Inflammatory macrophage treated with lipopolysaccharide for 4 hours (primary cell): ENCODE results near the gene HOXA10.

Experiments
- DNase-seq: peaks from one replicate; pipeline ENCODE4 v3.0.0-alpha.2; 2020

The HOXA10 gene

DNA sequence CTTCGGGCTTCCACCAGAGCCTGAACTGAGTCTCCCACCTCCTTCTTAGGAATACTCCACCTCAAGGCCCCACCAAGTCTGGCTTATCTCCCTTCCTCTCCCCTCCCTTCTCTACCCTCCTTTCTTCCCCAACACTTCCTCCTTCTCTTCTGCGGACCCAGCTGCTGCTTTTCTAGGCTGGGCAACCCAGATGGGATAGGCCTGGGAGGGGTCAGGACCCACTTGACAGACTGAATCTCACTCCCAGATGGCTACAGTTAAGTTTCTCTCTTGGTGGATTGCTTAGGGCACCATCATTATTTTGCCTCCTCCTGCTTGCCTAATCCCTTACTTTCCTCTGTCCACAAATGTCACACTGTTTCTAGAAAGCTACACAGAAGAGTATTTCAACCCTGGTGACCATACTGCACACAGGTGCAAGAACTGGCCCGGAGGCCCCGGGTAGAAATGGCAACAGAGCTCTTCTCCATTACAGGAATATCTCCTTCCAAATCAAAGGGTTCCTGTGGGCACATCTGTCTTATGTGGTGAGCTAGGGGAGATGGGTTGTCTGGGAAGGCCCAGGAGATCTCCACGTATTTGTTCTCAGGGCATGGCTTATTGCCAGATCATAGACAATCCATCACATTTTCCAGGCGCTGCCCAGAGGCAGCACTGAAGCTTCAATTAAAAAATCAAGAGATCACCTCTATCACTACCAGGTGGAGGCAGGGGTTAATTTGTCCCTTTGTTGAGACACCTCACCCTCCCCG lies 16.1 kb upstream of the HOXA10 start:
- DNase-seq, result no peak

DNA sequence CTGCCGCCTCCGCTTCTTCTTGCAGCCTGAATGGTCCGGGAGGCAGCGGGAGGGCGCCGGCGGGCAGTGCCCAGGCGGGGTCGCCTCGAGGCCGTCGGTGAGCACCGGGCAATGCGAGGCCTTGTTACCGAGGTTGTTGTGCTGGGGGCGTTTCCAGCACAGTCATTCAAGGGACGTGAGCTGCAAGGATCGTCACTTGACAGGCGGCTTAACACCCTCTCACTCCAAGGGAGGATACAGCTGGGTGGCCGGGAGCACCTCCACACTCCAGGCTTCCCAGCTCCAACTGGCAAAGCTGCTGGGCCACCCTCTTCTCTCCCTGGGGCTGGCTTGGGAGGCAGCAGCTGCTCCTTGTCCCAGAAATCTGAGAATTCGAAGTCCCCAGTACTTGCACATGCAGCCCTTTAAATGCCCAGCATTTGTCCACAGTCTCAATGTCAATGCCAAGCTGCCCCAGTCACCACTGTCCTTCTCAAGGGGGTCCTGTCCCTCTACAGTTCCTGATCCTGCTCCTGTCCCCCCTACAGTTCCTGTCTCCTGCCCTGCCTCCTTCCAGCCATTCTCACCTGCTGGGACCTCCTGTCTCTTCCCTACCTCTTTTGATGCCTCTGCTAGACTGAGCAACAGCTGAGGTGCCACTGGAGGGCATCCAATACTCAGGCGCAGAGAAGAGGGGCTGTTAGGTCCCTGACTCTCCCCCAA lies 15.3 kb upstream of the HOXA10 start:
- no peak for DNase-seq

DNA sequence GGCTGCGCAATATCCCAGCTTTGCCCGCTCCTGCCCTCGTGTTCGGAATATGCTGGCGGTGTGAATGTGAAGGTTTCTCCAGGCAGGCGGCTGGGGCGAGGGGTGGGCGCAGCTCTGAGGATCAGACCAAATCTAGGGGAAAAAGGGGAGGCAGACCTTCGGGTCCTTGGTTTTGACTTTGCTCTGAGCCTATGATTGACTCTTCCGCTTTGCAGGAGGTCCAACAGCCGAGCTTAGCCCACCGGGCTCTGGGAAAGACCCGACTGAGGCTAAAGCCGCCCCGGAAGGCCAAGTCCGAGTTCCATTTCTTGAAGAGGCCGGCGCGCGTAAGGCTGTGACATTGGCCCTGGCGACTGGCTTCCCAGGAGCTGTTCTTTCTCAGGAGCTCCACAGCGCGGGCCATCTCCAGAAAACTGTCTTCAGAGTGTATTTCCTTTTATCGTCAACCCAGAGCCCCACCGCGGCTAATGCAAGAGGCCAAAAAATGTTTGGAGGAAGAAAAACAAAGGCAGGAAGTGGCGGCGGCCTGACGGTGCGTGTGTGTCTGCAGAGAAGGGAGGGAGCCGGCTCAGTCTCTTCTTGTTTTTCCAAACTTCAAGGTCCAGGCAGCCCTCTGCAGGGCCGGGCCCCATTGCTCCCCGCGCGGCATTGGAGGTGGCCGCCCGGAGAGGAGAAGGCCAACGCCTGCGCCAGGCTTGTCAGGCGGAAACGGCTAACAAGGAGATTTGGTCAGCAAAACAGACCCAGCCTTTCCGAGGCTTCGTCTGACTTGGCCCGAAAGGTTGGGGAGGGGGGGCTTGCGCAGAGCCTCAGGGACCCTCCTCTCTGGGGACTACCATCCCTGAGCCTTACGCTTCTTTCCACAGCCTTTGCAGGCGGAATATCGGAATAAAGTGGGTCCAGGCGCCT lies 14.5 kb upstream of the HOXA10 start:
- DNase-seq, result no peak

DNA sequence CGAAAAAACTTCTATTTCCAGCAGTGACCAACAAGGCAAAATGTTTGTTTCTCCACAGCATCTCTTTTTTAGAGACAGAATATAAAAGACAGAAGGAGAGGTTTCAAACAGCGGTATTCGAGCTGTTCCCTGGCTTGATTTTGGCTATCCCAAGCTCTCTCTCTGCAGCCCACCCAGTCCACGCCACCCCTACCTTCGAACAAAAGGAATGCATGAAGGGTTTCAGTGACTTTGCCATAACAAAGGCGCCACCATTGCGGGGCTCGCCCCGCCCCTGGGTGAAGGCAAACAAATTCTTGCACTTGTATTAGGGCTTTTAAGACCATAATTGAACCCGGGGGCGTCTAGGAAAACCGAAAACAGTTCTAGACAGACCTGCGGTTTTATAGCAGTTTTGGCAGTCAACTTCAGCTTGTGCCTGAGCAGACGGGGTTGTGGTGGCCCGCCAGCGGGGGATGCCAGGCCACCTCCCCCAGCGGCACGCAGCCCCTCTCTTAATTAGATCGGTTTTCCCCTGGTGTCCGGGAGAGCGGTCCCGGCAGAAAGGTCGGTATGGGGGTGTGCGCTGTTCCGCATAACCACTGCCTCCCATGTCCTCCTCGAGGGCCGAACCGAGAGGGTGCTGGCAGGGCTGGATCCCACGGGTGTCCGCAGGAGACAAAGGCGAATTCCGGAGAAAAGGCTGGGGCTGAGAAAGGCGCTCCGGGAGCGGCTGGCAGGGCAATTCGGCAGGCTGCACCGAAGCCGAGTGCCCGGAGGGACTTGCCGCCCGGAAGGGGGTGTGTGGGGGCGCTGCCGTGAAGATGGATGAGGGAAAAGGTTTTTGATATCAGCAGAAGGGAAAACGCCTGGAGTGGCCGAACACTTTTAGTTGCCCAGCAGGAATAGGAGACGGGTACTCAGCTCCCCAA lies 13.6 kb upstream of the HOXA10 start:
- DNase-seq, result no peak

DNA sequence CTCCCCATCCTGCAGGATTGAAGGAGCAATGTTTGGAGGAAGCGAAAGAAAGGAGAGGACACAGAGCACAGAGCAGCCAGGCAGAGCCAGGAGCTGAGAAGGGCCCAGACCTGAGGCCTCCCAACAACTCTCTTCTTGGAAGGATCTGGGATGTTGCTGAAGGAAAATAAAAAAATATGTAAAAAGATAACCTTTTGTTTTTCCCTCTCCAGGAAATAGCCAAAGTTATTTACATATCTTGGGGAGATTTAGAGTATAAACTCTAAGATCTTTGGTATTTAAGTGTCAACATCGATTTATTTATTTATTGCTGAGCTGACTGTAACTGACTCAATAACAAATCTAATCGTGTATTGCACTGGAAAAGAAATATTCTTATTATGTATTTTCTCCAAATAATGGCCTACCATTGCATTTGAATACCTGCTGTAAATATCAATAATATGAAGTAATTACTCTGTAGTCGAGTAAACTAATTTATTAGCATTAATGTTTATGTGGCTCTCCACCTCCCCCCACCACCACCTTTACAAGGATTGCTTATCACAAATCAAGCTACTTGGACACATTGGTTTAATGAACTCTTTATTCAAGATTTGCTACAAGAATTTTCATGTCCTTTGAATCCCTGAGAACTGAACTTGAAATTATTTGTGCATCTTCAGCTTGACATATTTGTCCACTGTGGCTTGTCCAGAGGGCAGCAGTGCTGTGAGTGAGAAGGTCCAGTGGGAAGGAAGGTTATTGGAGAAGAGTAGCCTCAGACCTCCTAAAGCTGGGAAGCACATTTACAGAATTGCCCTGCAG lies 12.8 kb upstream of the HOXA10 start:
- DNase-seq, result no peak

DNA sequence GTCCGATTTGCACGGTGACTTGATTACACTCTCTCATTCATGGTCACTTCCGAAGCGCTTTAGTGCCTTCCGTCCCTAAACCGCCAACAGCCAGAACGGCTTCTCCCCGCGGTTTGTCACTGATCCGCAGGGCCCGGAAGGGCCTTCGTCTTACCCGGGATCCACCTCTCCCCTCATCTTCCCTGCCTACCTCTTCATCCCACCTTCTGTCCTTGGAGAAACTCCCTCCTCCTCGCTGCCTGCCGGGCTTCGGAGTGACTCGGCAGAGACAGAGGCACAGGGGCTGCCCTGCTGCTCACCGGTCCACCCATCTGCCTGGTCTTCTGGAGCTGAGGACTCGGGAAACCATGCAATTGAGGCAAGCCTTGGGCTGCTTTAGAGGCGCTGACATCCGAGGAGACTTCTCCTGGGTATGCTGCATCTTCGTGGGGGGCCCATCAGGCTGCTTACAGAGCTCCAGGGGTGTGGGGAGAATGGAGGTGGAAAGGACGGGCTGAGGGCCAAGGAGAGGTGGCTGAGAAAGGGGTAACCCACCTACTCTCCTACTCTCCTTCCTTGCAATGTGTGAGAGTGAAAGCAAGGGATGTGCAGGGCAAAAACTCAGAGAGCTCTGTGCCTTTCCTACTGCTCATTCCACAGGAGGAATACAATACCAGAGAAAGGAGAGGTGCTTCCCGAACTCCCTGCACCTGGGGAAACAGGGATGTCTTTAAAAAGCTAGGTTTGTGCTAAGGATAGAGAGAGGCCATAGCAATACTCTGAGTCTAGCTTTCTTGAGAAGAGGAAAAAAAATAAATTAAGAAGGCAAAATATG lies 11.9 kb upstream of the HOXA10 start:
- no peak for DNase-seq

DNA sequence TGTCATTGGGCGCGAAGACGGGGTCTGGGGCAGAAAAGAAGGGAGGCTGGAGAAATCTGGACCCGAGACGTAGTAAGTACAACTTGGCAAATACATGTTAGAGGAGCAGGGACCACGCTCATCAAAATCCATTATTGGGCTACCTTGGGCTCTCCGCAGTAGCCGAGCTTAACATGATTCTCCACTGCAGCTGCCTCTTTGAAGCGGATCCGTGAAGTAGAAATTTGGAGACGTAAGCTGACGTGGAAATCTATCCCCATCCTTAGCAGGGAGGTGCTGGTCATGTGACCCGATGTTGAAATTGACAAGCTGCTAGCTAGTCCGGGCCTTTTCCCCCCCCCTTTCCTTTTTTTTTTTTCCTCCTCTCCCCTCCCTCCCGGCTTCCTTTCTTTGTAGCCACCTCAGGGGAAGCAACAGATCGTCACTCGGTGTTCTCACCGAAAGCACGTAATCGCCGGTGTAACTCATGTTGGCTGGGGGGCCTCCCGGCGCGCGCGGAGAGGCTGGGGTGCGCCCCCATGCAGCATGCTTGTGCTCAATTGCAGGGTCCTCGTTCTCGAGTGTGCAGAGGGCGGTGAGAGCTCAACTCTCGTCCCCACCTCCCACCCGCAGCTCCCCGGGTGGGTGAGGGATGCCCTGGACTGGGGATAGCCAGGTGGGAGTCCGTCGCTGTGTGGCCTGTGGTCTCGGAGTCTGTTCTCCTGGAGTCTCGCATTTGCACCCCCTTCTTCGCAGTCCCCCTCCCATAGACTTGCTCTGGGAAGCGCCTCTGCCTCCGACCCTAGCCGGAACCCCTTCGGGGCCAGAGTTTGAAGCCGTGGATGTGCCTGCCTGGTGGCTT lies 11.1 kb upstream of the HOXA10 start, which contains the start of gene HOXA11:
TSS of gene HOXA11 (minus strand) at position 220 of the 841 bp plus-strand sequence. CDS start at position 132, 88 bp downstream.
- peak; percentile 46 for DNase-seq

DNA sequence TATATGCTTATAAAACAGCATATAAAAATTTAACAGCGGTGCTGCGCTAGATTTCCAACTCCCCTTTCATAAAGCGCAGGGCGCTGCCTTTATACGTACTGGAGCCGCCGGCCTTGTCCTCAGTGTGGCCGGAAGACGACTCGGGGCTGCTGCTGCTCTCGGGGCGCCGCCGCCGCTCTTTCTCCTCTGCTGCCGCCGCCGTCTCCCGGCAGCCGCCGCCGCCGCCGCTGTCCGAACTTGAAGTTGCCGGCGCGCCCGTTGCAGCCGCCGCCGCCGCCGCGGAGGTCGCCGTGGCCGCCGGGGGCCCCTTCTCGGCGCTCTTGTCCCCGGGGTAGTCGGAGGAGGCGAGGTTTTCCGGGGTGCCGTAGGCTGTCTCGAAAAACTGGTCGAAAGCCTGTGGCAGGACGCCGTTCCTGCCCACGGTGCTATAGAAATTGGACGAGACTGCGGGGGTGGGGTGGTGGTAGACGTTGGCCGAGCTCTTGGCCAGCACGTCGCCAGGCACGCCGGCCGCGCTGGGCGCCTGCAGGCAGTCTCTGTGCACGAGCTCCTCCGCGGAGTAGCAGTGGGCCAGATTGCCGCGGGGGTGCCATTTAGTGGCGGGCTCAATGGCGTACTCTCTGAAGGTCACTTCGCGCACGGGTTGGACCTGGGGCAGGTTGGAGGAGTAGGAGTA lies 10.4 kb upstream of the HOXA10 start:
- no peak for DNase-seq

DNA sequence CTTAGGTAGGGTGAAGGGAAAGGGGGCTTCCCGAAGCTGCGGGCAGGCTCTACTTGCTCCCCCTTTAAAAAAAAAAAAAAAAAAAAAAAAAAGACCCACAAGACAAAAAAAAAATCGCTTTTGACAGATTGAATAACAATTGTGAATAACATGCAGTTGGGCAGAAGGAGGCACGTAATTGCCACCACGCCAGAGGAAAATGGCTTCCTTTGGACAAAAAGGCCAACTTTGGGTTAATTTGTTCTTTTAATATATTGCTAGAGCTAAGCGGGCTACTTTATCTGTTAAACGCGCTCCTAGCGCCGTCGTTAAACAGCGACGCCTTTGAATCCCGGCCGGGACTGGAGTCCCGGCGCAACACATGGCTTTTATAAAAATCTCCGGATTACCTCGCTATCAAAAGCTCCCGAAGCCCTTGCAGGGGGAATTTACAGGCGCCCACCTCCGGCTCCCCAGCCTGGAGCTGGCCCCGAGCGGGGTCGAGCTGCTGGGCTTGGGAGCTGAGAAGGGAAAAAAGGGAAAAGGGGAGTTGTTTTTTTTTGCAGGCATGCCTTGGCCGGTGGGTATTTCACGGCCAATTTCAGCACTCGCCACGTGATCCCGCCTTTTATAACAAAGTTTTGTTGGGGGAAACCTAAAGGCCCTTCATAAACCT lies 9.7 kb upstream of the HOXA10 start:
- no peak for DNase-seq

DNA sequence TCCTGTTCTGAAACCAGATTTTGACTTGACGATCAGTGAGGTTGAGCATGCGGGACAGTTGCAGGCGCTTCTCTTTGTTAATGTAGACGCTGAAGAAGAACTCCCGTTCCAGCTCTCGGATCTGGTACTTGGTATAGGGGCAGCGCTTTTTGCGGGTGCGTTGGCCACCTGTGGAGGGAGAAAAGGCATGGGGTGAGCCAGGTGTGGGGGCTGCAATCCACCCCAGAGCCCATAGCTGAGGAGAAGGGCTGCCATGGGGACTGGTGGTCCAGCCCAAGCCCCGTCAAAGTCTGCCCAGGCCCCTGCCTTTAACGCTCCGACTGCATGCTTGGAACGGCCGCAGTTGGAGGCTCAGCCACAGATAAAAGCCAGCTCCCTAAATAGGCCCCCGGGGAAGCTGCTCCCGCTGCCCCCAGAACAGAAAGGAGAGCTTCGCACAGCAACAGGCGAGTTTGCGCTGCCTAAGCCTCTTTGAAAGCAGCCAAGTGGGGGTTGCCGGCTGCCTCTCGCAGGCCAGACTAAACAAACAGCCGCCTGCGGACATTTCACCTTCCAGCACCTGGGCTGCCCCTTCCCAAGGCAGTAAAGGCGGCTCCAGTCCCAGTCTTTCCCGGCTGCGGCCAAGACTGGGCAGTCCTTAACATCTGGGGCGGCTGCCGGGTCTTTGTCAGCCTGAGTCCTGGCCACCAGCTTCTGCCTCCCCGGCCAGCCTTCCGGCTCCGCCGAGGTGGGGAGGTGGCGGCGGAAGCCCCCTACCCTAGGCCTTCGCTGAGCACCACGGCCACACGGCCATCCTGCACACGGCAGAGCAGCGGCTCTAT lies 9.0 kb upstream of the HOXA10 start:
- DNase-seq, result no peak

DNA sequence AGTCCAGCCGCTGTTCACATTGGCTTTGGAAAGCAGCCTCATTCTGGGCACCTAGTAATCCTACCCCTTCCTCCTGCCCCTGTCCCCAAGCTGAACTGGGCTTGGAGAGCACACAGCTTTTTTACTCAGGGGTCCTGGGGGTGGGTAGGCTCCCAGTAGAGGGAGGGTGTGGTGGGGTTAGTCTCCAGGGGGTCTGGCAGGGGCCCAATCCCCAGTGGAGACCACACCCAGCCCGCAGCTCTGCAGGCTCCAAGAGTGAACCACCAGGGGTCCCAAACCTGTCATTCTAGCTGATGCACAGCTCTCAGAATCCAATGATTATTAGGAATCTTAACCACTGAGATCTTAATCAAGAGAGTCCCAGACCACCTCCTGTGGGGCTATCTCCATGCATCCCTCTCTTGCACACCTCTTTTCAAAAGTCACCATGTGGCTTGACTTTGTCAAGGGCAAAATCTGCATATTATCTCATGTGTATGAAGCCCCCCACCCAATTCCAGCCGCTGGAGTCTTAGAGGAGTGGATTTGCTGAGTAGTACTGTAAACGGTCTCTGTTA lies 8.2 kb upstream of the HOXA10 start:
- DNase-seq, result no peak

DNA sequence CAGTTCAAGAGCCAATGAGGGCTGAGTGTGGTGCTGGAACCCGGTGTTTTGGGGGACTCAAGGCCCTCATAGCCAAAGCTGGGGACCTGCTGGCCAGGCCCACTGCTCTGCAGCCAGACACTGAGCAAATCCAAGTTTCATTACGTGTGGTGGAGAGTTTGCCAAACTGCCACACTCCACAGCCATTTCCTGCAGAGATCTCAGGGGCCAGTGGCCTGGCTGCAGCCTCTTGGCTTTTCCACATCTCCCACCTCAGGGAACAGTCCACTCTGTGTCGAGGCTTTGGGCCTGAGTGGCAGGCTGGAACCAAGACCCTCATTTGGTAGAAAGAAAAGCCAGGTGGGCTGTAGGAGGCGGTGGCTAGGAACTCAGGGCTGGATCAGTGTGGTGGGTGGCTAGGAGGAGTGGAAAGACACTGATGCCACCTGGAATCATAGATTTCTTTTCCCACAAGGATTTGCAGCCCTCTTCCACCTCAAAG lies 7.7 kb upstream of the HOXA10 start:
- DNase-seq, result no peak

DNA sequence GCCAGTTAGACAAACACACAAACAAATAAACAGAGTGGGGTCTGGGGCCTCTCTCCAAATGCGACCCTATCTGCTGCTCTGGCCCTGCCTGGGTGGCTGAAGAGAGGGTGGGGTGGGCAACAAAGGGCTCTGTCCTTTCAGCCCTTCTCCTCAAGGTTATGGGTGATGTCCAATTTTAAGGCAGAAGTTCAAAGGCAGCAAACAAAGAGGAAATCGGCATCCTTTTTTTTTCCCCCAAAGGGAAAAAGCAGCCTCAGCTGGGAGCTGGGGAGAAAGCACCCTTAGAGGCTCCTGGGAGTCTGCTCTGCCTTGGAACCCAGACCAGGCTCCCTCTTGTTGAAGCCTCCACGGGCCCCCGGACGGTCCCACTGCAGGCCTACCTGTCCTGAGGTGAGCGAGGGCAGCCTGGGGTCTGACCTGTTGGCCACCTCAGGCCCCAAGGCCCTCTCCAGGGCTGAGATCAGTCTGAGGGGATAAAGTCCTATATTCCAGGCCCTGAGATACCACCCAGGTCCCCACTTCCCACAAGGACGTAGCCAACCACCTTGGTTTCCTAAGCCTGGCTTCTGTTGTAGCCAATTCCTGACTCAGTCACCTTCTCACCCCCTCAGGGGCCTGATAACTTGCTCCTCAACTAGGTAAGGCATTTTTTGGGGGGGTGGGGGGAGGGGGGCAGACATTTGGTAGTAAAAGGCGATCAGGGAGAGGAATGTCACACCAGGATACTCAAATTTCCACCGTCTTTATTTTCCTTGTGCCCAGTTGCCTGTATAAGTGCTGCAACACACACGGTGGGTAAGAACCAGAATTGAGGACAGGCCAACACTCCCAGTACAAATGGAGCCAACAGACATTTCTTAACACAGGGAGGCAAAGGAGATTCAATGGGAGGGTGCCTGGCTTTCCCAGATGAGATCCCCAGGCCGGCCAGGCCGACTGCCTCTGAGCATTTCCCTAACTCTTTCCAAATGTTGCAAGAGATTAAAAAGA lies 6.6 kb upstream of the HOXA10 start:
- no peak for DNase-seq

DNA sequence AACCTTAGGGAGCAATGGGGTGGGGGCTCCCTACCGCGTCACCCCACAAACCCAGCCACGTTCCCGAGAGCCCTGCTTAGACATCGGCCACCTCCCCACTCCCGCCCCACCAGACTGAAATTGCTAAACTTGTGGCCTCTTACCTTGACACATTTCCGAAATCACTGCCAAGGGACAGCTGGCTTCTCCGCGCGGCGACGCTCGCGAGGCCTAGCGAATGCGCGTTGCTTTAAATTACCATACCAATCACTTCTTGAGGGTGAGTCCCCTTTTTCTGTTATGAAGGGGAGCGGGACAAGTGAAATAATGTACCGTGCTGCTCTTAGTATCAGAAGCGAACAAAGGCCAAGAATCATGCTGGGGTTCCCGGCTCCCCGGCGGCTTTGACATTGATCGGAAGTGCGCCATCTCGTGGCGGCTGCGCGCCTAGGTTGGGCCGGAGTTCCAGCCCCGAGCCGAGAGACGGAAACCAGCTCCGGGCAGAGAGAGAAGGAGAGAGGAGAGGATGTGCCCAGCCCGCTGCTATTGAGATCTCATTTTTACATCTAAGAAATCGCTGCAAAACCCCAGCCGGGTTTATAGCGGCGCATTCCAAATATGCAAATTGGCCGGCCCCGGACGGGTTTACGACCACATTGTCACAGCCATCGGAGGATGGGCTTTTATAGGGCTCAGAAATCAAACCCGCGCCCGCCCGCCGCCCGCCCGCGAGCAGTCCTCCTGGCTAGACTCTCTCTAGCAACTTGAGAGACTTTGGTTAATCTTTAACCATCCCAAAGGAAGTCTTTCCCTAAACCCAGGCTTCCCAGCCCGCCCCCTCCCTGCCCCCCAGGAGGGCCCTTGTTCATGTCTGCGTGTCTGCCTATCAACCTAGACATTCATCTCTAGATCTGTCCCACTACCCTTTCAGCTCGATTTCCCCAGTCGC lies 5.6 kb upstream of the HOXA10 start:
- peak; percentile 60 for DNase-seq

DNA sequence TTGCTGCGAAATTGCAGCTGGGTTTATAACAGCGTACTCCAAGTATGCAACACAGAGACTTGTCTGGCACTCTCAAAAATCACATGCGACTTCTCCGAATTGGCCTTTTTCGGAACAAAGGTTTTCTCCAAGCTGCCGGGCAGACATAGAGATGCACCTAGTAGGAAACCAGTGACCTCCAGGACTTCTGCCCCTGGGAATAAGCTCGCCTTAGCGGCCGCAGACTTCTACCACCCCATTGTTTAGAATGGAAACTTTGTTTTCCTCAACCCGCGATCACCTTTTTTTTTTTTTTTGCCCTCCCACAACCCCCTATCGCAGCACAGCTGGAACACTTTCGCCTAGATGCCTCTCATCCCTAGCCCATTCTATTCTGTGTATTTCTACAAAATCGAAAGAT lies 4.9 kb upstream of the HOXA10 start:
- DNase-seq, result no peak
